ENCODE results near the gene ABI3BP. TPM values are rescaled to one million over a fixed set of nuclear protein-coding genes. Genes with fewer than 3 reads are reported as not detected.
"Not testable (repeated sequence)": the region's sequence is repeated elsewhere in the genome, so short reads cannot be mapped to it uniquely, and the experiment has no call there.

ABI3BP gene
- total RNA-seq, 5 donors from 2014 or later (not counting 1 experiment from before 2014, with no cell fraction given), result 0.18 to 0.66 (median 0.43) TPM; not detected in 2

GRCh38 chr3:101012312-101012711 lies 19.1 kb upstream of the ABI3BP start:
- H3K27ac Mint-ChIP-seq; H3K27ac ChIP-seq (ENCODE audit: low read length); H3K4me1 ChIP-seq (ENCODE audit: control insufficient read depth in 1 of 2, extremely low read depth in 1 of 2, insufficient read depth in 2 of 2, low read length in 2 of 2); ATAC-seq (replicated peaks in 1 of 4); H3K4me3 ChIP-seq (ENCODE audit: control insufficient read depth in 1 of 2, extremely low read depth in 1 of 2, low read length in 1 of 2); H3K36me3 ChIP-seq (ENCODE audit: control insufficient read depth in 2 of 2, extremely low read depth in 1 of 2, insufficient read depth in 1 of 2, low read length in 1 of 2); H3K36me3 Mint-ChIP-seq; H3K4me3 Mint-ChIP-seq; H3K27me3 ChIP-seq (replicated peaks in 1 of 2; ENCODE audit: control insufficient read depth in 2 of 2, extremely low read depth in 1 of 2, insufficient read depth in 2 of 2, low read length in 1 of 2); H3K9me3 ChIP-seq; H3K4me1 Mint-ChIP-seq; DNase-seq; POLR2A ChIA-PET: not testable (repeated sequence)
- peaks cover 8 to 28% (median 21%) of the 10 kb centered on the region in 3 donors for H3K9me3 Mint-ChIP-seq
- CTCF ChIA-PET, result interaction anchor here in 1 of 2 donors (0.7 kb wide), 2 partner anchors 46 to 711 kb away, joined by 3 to 4 read pairs; no protein-coding TSS in a partner anchor
- 100% methylated on average over 1 of the region's 9 CpGs for WGBS (ENCODE audit: insufficient coverage)
- peaks cover 16 to 19% of the 10 kb centered on the region in 2 donors for H3K27me3 Mint-ChIP-seq

- no peak for ATAC-seq (replicated peaks in 1 of 4)
- H3K36me3 ChIP-seq (ENCODE audit: control insufficient read depth in 2 of 2, extremely low read depth in 1 of 2, insufficient read depth in 1 of 2, low read length in 1 of 2), result no peaks in the 10 kb centered on the region
- no peak for DNase-seq
- ChIA-PET CTCF (no interaction called here), POLR2A (no interaction called here)
- H3K36me3 Mint-ChIP-seq, result no peaks in the 10 kb centered on the region
- H3K4me3 ChIP-seq (ENCODE audit: control insufficient read depth in 1 of 2, extremely low read depth in 1 of 2, low read length in 1 of 2), result no peak overlapping the region
- peaks cover 8 to 28% (median 25%) of the 10 kb centered on the region in 3 donors for H3K9me3 Mint-ChIP-seq
- H3K27me3 ChIP-seq (replicated peaks in 1 of 2; ENCODE audit: control insufficient read depth in 2 of 2, extremely low read depth in 1 of 2, insufficient read depth in 2 of 2, low read length in 1 of 2), result peaks cover 0 to 7% of the 10 kb centered on the region in 2 experiments
- no peaks in the 10 kb centered on the region for H3K9me3 ChIP-seq
- H3K4me3 Mint-ChIP-seq, result no peak overlapping the region
- H3K27me3 Mint-ChIP-seq, result peaks cover 18 to 22% of the 10 kb centered on the region in 2 donors
- H3K27ac ChIP-seq (ENCODE audit: low read length), result no peak overlapping the region
- H3K4me1 ChIP-seq (ENCODE audit: control insufficient read depth in 1 of 2, extremely low read depth in 1 of 2, insufficient read depth in 2 of 2, low read length in 2 of 2), result no peaks in the 10 kb centered on the region
- H3K4me1 Mint-ChIP-seq, result no peaks in the 10 kb centered on the region
- H3K27ac Mint-ChIP-seq, result no peak overlapping the region
These were observed 17.9 kb upstream of the ABI3BP start for GRCh38 chr3:101011136-101011535.

- Histone ChIP-seq H3K4me1 (ENCODE audit: control insufficient read depth in 1 of 2, extremely low read depth in 1 of 2, insufficient read depth in 2 of 2, low read length in 2 of 2) (no peaks in the 10 kb centered on the region), H3K9me3 (no peaks in the 10 kb centered on the region), H3K4me3 (ENCODE audit: control insufficient read depth in 1 of 2, extremely low read depth in 1 of 2, low read length in 1 of 2) (no peak overlapping the region), H3K27ac (ENCODE audit: low read length) (no peak overlapping the region), H3K27me3 (replicated peaks in 1 of 2; ENCODE audit: control insufficient read depth in 2 of 2, extremely low read depth in 1 of 2, insufficient read depth in 2 of 2, low read length in 1 of 2) (peaks cover 0 to 7% of the 10 kb centered on the region in 2 experiments), H3K36me3 (ENCODE audit: control insufficient read depth in 2 of 2, extremely low read depth in 1 of 2, insufficient read depth in 1 of 2, low read length in 1 of 2) (no peaks in the 10 kb centered on the region)
- H3K4me3 Mint-ChIP-seq, result no peak overlapping the region
- no peaks in the 10 kb centered on the region for H3K36me3 Mint-ChIP-seq
- DNase-seq, result no peak
- H3K27ac Mint-ChIP-seq, result no peak overlapping the region
- peaks cover 8 to 28% (median 27%) of the 10 kb centered on the region in 3 donors for H3K9me3 Mint-ChIP-seq
- no CpG with 5 or more reads among the region's 1 CpG for WGBS (ENCODE audit: insufficient coverage)
- CTCF ChIA-PET, result no interaction called here
- ATAC-seq (replicated peaks in 1 of 4), result no peak
- peaks cover 18 to 25% of the 10 kb centered on the region in 2 donors for H3K27me3 Mint-ChIP-seq
- no peaks in the 10 kb centered on the region for H3K4me1 Mint-ChIP-seq
- POLR2A ChIA-PET, result no interaction called here
These were observed 17.1 kb upstream of the ABI3BP start for GRCh38 chr3:101010296-101010695.

GRCh38 chr3:101009386-101009785 lies 16.2 kb upstream of the ABI3BP start:
- Histone ChIP-seq H3K9me3 (no peaks in the 10 kb centered on the region), H3K27me3 (replicated peaks in 1 of 2; ENCODE audit: control insufficient read depth in 2 of 2, extremely low read depth in 1 of 2, insufficient read depth in 2 of 2, low read length in 1 of 2) (peaks cover 0 to 7% of the 10 kb centered on the region in 2 experiments), H3K36me3 (ENCODE audit: control insufficient read depth in 2 of 2, extremely low read depth in 1 of 2, insufficient read depth in 1 of 2, low read length in 1 of 2) (no peaks in the 10 kb centered on the region), H3K27ac (ENCODE audit: low read length) (no peak overlapping the region), H3K4me1 (ENCODE audit: control insufficient read depth in 1 of 2, extremely low read depth in 1 of 2, insufficient read depth in 2 of 2, low read length in 2 of 2) (no peaks in the 10 kb centered on the region), H3K4me3 (ENCODE audit: control insufficient read depth in 1 of 2, extremely low read depth in 1 of 2, low read length in 1 of 2) (no peak overlapping the region)
- CTCF ChIA-PET, result no interaction called here
- POLR2A ChIA-PET, result no interaction called here
- no peak for ATAC-seq (replicated peaks in 1 of 4)
- Mint-ChIP-seq H3K9me3 (peaks cover 8 to 28% (median 27%) of the 10 kb centered on the region in 3 donors), H3K36me3 (no peaks in the 10 kb centered on the region), H3K4me1 (no peaks in the 10 kb centered on the region), H3K27ac (no peak overlapping the region), H3K27me3 (peaks cover 18 to 25% of the 10 kb centered on the region in 2 donors), H3K4me3 (no peak overlapping the region)
- no peak for DNase-seq
- WGBS (ENCODE audit: insufficient coverage), result no CpG with 5 or more reads among the region's 2 CpGs

- ChIA-PET POLR2A (interaction anchor here in 1 of 2 donors (0.7 kb wide), 1 partner anchor 165 kb away, joined by 3 read pairs; no protein-coding TSS in a partner anchor), CTCF (interaction anchor here in 1 of 2 donors (0.6 kb wide), 1 partner anchor 10 kb away, joined by 3 read pairs; no protein-coding TSS in a partner anchor)
- Histone ChIP-seq H3K4me1 (ENCODE audit: control insufficient read depth in 1 of 2, extremely low read depth in 1 of 2, insufficient read depth in 2 of 2, low read length in 2 of 2) (no peaks in the 10 kb centered on the region), H3K27ac (ENCODE audit: low read length) (no peak overlapping the region), H3K4me3 (ENCODE audit: control insufficient read depth in 1 of 2, extremely low read depth in 1 of 2, low read length in 1 of 2) (no peak overlapping the region), H3K27me3 (replicated peaks in 1 of 2; ENCODE audit: control insufficient read depth in 2 of 2, extremely low read depth in 1 of 2, insufficient read depth in 2 of 2, low read length in 1 of 2) (no peaks in the 10 kb centered on the region), H3K36me3 (ENCODE audit: control insufficient read depth in 2 of 2, extremely low read depth in 1 of 2, insufficient read depth in 1 of 2, low read length in 1 of 2) (no peaks in the 10 kb centered on the region), H3K9me3 (no peaks in the 10 kb centered on the region)
- WGBS (ENCODE audit: insufficient coverage), result no CpG with 5 or more reads among the region's 2 CpGs
- Mint-ChIP-seq H3K4me1 (no peaks in the 10 kb centered on the region), H3K4me3 (no peak overlapping the region), H3K27me3 (peaks cover 3 to 17% of the 10 kb centered on the region in 2 donors), H3K36me3 (no peaks in the 10 kb centered on the region), H3K9me3 (peaks cover 0 to 5% (median 4%) of the 10 kb centered on the region in 3 donors), H3K27ac (no peak overlapping the region)
- no peak for ATAC-seq (replicated peaks in 1 of 4)
- no peak for DNase-seq
These were observed 5.9 kb upstream of the ABI3BP start for GRCh38 chr3:100999160-100999559.

DNA sequence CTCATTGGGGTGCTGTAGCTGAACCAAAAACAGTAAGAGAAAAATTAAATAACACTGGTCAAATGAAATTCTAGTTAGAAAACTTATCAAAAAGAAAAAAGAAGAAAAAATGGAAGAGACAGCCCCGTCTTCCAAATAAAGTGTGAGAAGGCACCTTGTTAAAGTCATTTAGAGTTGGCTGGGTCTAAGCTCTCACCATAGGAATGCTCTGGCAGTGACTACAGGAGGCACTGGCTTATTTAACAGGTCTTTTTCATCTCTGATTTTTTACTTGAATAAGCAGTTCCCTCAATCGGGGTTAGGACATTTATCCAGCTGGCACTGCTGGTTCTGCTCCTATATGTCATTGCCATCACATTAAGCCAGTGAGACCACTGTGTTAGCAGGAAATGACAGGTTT lies 1.6 kb upstream of the ABI3BP start:
- Mint-ChIP-seq H3K4me3 (no peak overlapping the region), H3K9me3 (no peaks in the 10 kb centered on the region), H3K27ac (no peak overlapping the region), H3K27me3 (peaks cover 2 to 20% of the 10 kb centered on the region in 2 donors), H3K4me1 (peaks cover 0 to 8% (median 0%) of the 10 kb centered on the region in 3 donors), H3K36me3 (no peaks in the 10 kb centered on the region)
- ATAC-seq (replicated peaks in 1 of 4), result no peak
- CTCF ChIA-PET, result no interaction called here
- no peaks in the 10 kb centered on the region for H3K36me3 ChIP-seq (ENCODE audit: control insufficient read depth in 2 of 2, extremely low read depth in 1 of 2, insufficient read depth in 1 of 2, low read length in 1 of 2)
- H3K27ac ChIP-seq (ENCODE audit: low read length), result no peak overlapping the region
- H3K4me1 ChIP-seq (ENCODE audit: control insufficient read depth in 1 of 2, extremely low read depth in 1 of 2, insufficient read depth in 2 of 2, low read length in 2 of 2), result no peaks in the 10 kb centered on the region
- H3K27me3 ChIP-seq (replicated peaks in 1 of 2; ENCODE audit: control insufficient read depth in 2 of 2, extremely low read depth in 1 of 2, insufficient read depth in 2 of 2, low read length in 1 of 2), result no peaks in the 10 kb centered on the region
- no peaks in the 10 kb centered on the region for H3K9me3 ChIP-seq
- WGBS (ENCODE audit: insufficient coverage), result no CpG with 5 or more reads among the region's 2 CpGs
- POLR2A ChIA-PET, result no interaction called here
- no peak for DNase-seq
- H3K4me3 ChIP-seq (ENCODE audit: control insufficient read depth in 1 of 2, extremely low read depth in 1 of 2, low read length in 1 of 2), result no peak overlapping the region

DNA sequence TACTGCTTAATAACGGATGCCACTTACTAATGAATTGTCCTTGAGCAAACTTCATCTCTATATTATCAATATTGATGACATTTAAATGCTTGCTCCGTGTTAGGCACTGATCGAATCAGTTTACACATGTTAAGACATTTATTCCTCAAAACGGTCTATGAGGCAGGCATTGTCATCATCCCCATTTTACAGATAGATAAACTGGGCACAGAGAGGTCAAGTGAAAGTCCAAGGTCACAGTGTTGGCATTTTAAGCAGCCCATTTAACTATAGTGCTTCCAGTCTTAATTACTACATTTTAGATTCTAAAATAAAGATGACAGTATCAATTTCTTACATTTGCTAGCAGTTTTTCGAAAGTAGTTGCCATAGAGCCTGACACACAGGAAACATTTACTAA lies 966 bp upstream of the ABI3BP start:
- H3K27me3 ChIP-seq (replicated peaks in 1 of 2; ENCODE audit: control insufficient read depth in 2 of 2, extremely low read depth in 1 of 2, insufficient read depth in 2 of 2, low read length in 1 of 2), result no peaks in the 10 kb centered on the region
- no peaks in the 10 kb centered on the region for H3K36me3 ChIP-seq (ENCODE audit: control insufficient read depth in 2 of 2, extremely low read depth in 1 of 2, insufficient read depth in 1 of 2, low read length in 1 of 2)
- no peaks in the 10 kb centered on the region for H3K9me3 ChIP-seq
- CTCF ChIA-PET, result no interaction called here
- no peak overlapping the region for H3K27ac Mint-ChIP-seq
- H3K4me3 Mint-ChIP-seq, result no peak overlapping the region
- no peaks in the 10 kb centered on the region for H3K36me3 Mint-ChIP-seq
- no peak overlapping the region for H3K27ac ChIP-seq (ENCODE audit: low read length)
- POLR2A ChIA-PET, result no interaction called here
- no peak for DNase-seq
- no peak for ATAC-seq (replicated peaks in 1 of 4)
- peaks cover 2 to 19% of the 10 kb centered on the region in 2 donors for H3K27me3 Mint-ChIP-seq
- peaks cover 0 to 8% (median 0%) of the 10 kb centered on the region in 3 donors for H3K4me1 Mint-ChIP-seq
- H3K4me3 ChIP-seq (ENCODE audit: control insufficient read depth in 1 of 2, extremely low read depth in 1 of 2, low read length in 1 of 2), result no peak overlapping the region
- no peaks in the 10 kb centered on the region for H3K9me3 Mint-ChIP-seq
- no peaks in the 10 kb centered on the region for H3K4me1 ChIP-seq (ENCODE audit: control insufficient read depth in 1 of 2, extremely low read depth in 1 of 2, insufficient read depth in 2 of 2, low read length in 2 of 2)
- 51% methylated on average over 3 of the region's 5 CpGs for WGBS (ENCODE audit: insufficient coverage)
